Testis (tissue), 2 donors: ENCODE results near the gene NRXN3.
"Not testable (repeated sequence)": the region's sequence is repeated elsewhere in the genome, so short reads cannot be mapped to it uniquely, and the experiment has no call there.

Source experiments
- POLR2A ChIP-seq: fragments of 450-650 bp; IDR thresholded peaks from one replicate; pipeline ENCODE4 v1.6.1; 2017; ENCODE audit warnings: antibody characterized with exemption, mild to moderate bottlenecking, moderate library complexity
- TF ChIP-seq, protein P1 (sequence below), 3 experiments: fragments of 450-650 bp in 2 of 3; fragments of 200-600 bp in 1 of 3; sonication (generic) in 1 of 3; IDR thresholded peaks; one replicate each; pipeline ENCODE4 v1.5.1; 2016 to 2019; ENCODE audit warnings: antibody characterized with exemption in 3 of 3, mild to moderate bottlenecking in 2 of 3, moderate library complexity in 1 of 3

DNA sequence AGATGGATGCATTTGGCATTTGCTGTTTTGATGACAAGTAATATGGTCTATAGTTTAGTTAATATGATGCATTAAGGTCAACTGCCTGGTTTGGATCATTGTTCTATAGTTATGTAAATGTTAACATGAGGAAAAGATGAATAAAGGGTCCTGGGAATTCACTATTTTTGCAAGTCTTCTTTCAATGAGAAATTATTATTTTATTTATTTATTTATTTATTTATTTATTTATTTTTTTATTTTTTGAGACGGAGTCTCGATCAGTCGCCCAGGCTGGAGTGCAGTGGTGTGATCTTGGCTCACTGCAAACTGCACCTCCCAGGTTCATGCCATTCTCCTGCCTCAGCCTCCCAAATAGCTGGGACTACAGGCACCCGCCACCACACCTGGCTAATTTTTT lies 940.4 kb downstream of the NRXN3 start:
- TF ChIP-seq, protein P1, sequence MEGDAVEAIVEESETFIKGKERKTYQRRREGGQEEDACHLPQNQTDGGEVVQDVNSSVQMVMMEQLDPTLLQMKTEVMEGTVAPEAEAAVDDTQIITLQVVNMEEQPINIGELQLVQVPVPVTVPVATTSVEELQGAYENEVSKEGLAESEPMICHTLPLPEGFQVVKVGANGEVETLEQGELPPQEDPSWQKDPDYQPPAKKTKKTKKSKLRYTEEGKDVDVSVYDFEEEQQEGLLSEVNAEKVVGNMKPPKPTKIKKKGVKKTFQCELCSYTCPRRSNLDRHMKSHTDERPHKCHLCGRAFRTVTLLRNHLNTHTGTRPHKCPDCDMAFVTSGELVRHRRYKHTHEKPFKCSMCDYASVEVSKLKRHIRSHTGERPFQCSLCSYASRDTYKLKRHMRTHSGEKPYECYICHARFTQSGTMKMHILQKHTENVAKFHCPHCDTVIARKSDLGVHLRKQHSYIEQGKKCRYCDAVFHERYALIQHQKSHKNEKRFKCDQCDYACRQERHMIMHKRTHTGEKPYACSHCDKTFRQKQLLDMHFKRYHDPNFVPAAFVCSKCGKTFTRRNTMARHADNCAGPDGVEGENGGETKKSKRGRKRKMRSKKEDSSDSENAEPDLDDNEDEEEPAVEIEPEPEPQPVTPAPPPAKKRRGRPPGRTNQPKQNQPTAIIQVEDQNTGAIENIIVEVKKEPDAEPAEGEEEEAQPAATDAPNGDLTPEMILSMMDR (IDR thresholded peaks at IDR 0.05): not testable (repeated sequence)
- TF ChIP-seq POLR2A: not testable (repeated sequence)
